Ishikawa (cell line): ENCODE data around the gene RSBN1L.

Experiments
- CEBPB ChIP-seq: IDR thresholded peaks from 2 replicates; pipeline ENCODE4 v1.6.1; 2012
- CREB1 ChIP-seq: IDR thresholded peaks from 2 replicates; pipeline ENCODE4 v1.6.1; 2012; ENCODE audit warnings: low read depth
- EGR1 ChIP-seq: IDR thresholded peaks from 2 replicates; pipeline ENCODE4 v1.6.1; 2012
- FOXM1 ChIP-seq: IDR thresholded peaks from 2 replicates; pipeline ENCODE4 v1.6.1; 2012; ENCODE audit warnings: low read depth, borderline replicate concordance
- RAD21 ChIP-seq: IDR thresholded peaks from 2 replicates; pipeline ENCODE4 v1.6.1; 2012; ENCODE audit warnings: low read depth
- REST ChIP-seq: IDR thresholded peaks from 2 replicates; pipeline ENCODE4 v1.6.1; 2012; ENCODE audit warnings: low read depth, mild to moderate bottlenecking
- TCF12 ChIP-seq: IDR thresholded peaks from 2 replicates; pipeline ENCODE4 v1.6.1; 2012; ENCODE audit warnings: low read depth
- YY1 ChIP-seq: IDR thresholded peaks from 2 replicates; pipeline ENCODE4 v1.6.1; 2012; ENCODE audit warnings: low read depth
- TF ChIP-seq, protein P1 (sequence below): IDR thresholded peaks from 2 replicates; pipeline ENCODE4 v1.6.1; 2012

DNA sequence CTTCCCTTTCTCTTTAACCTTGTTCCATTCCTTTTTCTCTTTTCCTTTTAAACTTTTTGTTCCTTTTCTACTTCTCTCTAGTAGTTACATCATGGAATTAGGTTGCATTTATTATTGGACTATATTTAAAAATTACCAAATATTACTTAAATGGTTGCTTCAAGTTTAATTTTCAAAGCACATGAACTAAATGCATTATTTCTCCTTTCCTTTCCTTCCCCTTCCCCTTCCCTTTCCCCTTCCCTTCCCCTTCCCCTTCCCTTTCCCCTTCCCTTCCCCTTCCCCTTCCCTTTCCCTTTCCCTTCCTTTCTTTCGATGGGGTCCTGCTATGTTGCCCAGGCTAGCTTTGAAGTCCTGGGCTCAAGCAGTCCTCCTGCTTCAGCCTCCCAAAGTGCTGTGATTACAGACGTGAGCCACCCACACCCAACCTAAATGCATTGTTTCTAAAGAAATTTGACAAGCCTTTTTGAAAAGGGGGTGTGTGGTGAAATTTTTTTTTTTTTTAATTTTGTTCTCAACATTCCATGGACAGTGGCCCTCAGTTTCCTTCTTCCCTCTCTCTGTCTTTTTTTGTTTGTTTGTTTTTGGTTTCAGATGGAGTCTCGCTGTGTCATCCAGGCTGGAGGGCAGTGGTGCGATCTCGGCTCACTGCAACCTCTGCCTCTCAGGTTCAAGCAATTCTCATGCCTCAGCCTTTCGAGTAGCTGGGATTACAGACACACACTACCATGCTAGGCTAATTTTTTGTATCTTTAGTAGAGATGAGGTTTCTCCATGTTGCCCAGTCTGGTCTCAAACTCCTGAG lies 70.7 kb downstream of the RSBN1L start:
- TF ChIP-seq EGR1 (no peak), RAD21 (no peak), REST (no peak), CEBPB (no peak), FOXM1 (no peak), YY1 (no peak), TCF12 (no peak), CREB1 (no peak)
- TF ChIP-seq, protein P1, sequence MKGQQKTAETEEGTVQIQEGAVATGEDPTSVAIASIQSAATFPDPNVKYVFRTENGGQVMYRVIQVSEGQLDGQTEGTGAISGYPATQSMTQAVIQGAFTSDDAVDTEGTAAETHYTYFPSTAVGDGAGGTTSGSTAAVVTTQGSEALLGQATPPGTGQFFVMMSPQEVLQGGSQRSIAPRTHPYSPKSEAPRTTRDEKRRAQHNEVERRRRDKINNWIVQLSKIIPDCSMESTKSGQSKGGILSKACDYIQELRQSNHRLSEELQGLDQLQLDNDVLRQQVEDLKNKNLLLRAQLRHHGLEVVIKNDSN = no peak
